Activated CD8-positive, alpha-beta memory T cell treated with anti-CD3 and anti-CD28 coated beads, Interleukin-2, amount 50 U/mL, for 1 hour (primary cell): ENCODE results near the gene MPP3.

Source experiments
- DNase-seq: peaks from one replicate; pipeline ENCODE4 v3.0.0-alpha.2; 2020; ENCODE audit errors: extremely low read depth

Gene MPP3

DNA sequence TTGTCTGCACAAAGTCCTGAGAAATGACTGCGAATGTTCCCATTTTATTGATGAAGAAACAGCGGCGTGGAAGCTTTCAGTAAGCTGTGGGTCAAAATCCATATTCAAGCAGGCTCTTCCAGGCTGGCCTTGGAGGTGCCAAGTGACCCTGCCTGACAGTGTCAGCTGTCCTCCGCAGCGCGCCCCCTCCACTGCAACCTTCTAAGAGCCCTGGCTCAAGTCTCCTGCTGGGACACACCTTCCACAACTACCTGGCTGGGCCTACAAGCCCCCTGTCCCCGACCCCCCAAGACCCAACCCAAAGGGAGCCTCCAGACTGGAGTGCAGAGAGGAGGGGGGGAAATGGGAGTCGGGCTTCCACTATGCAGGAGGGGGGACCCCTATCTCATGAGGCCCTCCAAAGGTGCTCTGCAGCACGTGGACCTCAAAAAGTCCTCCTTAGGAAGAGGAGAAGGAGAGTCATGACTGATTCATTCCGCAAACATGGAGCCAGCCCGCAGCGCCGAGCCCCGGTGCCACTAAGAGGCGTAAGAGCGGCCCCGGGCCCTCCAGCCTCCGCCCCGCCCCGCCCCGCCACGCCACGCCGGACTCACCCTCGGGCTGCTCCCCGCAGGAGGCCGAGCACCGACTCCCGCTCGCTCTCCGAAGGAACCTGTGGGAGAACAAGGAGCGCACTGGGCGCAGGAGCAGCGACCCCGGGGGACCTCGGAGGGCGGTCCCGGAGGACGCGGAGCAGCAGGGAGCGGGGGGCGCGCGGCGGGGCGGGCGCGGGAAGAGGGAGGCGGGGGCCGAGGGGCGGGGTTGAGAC, 574 bp downstream of the MPP3 start:
- no peak for DNase-seq

DNA sequence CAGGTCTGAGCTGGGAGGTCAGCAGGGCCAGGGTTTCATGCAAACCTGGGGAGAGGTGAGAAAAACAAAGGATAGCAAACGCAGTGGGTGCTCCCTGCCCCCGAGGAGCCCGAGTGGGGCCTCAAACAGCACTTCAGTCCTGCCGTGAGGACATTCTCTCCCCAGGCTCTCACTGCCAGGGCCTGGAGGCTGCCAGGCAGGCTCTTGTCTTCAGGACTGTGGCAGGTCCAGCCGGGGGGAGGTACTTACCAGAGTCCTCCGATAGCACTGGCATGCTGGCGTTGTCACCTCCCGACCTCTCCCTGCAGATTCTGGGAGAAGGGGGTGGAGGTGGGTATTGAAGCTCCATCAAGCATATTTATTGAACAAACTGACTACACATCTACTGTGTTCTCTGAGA, 1.3 kb downstream of the MPP3 start:
- DNase-seq = no peak

DNA sequence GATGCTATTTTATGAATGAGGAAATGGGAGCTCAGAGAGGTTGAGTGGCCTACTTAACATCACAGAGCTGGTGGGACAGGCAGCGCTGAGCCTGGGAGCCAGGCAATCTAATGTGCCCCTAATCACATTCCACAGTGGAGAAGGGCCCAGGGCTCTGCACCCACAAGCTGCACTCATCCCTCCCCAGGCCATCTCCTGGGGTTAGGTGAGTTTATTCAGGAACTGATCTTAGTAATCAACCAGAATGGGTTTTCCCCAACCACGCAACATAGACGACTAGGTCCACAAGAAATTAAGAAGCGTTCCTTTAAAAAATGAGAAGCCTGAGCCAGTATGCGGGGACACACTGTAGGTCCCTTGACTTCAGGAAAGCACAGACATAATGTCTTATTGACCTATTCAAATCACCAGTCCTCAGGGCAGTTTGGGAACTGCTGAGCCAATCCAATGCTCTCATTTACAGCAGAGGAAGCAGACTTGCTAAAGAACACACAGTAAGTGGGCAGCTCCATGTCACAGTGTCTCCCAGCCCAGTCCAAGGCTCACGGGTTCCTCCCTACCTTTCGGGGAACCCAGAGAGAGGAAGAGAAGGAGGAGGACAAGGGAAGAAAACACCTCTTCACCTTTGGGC, 2.3 kb downstream of the MPP3 start:
- DNase-seq = no peak

DNA sequence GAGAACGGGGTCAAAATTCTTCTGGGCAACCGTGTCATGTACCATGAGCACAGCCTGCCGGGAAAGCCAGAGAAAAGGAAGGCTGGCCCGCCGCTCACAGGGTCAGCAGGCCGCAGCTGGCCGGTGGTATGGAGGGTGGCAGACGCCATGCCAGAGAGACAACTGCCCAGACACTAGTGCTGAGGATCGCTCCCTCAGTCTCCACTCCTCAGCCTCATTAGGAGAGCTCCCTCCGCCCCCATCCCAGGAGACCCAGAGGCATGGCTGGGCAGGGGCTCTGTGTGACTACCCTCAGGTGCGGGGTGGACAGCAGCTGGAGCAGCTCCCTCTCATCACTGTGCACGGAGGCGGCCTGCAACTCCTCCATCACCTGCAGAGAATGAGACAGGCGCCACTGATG, 3.2 kb downstream of the MPP3 start:
- no peak for DNase-seq

DNA sequence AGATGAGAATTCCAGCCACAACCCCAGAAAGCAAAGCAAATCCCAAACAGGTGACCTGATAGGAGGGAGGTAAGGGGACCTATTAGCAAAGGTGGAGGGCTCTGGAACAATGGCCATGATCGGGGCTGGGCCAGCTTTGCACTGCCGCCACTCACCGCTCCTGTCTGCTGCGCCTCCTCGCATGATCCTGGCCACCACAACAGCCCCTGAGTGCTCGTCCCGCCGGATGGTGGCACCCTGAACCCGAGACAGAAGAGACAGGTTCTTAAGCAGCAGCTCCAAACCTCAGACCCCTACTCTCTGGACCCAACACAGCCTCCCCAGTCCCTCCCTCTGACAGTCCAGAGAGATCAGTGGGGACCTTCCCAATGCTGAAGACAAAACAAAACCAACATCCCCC, 5.3 kb downstream of the MPP3 start:
- no peak for DNase-seq

DNA sequence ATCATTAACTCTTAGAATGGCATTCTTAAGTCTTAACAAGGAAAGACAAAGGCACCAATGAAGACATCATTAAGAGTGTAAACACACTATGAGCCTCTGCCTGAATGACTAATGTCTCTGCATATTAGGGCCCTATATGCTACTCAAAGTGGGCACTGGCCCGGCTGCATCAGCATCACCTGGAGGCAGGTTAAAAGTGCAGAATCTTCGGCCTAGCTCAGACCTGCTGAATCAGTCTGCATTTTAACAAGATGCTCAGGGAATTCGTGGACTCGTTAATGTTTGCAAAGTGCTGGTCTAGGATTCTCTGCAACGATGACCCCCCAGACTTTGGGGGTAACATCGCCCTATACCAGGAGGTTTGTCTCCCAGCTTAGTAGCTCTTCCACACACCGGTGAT, 6.7 kb downstream of the MPP3 start:
- DNase-seq = no peak

DNA sequence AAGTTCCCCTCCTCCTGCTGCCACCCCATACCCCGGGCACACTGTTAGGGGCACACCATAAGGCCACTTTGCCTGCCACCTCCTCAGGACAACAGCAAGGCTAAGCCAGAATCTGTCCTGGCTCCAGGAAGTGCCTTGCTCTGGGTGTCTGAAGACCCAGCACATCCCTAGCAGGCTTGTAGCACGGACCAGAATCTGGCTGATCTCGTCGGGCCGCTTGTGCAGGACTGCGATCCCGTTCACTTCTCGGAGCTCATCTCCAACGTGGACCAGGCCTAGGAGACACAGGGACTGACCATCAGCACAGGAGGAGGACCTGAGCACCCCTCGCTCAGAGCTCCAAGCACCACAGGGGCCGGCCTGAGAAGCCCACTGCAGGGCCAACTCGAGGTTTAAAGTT, 7.4 kb downstream of the MPP3 start:
- DNase-seq = no peak

DNA sequence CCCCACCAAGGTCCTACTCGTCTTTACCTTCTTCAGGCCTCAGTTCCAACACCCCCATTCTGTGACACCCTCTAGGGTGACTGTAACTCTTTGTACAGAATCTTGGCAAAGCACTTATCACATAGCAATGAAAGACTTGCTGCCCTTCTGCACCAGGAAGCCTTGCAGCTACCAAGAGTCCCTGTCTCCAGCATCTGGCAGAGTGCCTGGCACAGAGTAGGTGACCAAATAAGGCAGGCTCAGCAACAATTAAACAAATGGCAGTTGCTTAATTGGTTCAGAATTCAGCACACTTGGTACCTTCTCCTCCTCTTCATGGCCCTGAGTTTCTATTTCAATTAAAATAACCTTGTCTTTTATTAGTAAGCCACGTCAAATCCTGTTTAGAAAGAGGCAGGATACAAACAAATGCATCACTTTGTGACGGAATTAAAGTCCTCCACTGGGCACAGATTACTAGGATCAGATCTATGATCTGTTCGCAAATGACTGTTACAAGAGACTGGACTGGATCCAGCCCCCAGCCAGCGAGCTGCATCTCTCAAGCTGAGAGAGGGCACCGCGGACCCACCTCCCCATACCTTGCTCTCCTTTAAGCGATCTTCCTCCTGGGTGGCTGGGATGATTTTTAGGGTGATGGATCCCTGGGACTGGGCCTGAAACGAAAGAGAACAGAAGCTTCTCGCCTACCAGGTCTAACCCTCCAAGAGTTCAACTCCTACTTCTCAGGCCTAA, 9.4 kb downstream of the MPP3 start:
- DNase-seq = no peak

DNA sequence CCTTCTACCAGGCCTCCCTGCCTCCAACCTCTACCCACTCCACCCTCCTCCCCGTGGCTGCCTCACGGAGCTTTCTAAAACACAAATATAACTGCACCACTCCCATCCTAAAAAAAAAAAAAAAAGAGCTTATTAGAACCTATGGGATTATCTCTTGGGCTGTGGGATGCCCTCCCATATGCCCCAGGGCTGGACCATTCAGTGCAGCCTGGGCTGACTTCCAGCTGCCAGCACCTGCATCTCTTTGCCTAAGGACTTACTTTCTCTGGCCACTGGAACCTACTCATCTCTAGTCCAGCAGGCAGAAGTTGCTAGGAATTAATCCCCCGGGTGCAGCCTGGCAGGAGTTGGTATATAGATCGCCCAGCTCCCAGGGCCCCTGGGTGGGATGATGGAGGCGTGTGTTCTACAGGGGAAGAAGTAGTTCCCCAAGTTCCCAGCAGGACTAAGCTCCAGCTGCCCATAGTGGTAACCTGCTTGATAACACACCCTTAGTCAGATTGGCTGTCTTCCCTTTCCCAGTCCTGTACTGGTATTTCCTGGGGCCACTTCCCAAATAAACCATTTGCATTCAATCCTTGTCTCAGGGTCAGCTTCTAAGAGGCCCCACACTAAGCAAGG, 10.3 kb downstream of the MPP3 start:
- DNase-seq = no peak

DNA sequence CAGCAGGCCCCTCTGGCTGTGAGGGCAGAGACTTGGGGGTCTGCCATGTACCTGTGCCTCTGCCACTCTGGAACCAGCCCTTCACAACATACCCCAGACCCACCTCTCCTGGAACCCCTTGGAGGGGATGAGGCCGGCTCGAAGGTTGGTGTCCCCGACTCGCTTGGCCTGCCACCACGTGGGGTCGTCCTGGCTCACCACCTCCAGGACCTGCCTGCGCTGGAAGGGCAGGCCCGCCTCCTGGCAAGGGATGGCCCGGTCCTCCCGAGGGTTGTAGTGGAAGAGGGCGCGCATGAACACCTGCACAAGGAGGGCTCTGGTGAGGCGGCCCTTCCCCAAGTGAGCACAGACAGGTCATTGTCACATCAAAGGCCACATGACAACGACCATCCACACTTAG, 12.2 kb downstream of the MPP3 start:
- no peak for DNase-seq

DNA sequence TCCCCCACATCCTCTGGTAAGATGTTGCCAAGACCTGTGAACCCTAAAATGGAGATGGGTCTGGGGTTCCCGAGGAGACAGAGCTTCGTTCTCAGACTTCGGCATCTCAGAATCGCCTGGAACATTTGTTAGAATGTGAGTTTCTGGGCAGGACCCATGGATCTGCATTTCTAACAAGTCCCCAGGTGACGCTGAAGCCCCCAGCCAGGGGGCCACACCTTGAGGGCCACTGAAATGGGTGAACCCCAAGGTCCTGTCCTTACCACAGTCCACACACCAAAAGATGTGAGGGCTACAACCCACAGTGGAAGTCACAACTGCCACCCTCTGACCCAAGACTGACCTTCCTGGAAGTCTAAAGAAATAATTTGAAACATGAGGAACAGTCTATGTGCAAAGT, 14.0 kb downstream of the MPP3 start:
- DNase-seq = no peak

DNA sequence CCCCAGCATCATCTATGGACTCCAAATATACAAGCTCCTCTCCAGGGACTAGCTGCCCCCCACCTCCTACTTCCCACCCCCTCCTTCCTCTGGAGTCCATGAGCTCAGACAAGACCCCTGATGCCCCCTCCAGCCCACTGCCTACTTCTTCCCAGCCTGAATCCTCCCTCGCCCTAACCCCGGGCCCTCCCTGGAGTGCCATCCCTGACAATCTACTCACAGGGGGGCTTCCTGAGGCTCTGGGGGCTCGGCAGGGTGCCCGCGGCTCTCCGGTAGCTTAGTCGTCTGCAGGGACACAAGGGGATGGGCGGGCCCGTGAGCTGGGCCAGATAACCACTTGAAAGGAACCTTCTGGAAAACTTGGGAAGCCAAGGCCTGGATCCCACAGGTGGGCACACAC, 15.1 kb downstream of the MPP3 start:
- no peak for DNase-seq

DNA sequence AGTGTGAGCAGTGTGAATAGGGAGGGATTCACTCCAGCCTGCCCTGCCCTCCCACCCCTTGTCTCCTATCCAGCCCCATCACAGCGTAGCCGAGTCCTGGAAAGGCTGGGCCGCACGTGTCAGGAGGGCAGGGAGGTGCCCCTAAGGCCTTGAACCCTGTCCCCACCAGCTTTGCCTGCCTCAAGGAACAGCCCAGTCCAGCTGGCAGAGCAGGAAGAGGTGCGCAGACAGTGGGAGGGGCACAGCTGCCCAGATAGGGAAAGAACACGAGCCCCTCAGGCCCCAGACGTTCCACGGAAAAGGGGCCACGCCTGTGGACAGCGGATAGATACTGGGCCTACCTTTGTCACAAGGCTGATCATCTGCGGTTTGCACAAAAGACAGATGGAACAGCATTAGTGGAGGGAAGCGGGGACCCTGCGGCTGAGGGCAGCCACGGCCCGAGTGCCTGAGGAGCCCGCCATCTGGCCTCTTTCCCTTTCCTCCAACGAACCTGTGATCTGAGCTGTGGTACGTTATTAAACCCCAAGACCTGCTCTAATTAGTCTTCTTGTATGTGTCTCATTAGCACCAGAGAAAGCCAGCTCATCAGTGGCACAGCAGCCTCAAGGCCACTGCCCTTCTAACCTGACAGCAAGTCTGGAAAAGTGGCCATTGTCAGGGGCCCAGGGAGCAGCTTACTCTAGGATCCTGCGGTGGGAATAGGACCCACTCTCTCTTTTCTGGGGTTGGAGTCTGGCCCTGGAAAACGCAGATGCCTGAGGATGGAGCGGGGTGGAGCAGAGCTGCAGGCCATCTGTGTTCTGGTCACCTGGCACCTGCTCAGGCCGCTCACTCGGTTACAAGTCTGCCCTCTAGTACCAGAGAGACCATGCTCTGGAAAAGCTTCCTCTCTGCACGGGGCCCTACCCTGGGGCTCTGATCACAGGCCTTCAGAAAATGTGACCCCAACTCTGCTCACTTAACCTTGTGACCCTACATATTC, 16.3 kb downstream of the MPP3 start:
- DNase-seq = no peak

DNA sequence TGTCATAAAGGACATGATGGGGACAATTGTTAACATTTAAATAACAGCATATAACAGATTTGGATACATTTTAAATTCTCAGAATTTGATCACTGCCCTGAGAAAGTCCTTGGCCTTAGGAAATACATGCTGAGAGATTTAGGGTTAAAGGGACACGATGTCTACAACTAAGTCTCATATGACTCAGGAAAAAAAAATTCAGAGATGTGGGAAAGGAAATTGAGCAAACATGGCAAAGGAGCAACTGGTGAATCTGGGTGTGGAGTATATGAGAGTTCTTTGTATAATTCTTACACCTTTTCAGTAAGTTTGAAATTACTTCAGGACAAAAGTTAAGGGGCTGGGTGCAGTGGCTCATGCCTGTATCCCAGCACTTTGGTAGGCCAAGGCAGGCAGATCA, 18.2 kb downstream of the MPP3 start:
- no peak for DNase-seq

DNA sequence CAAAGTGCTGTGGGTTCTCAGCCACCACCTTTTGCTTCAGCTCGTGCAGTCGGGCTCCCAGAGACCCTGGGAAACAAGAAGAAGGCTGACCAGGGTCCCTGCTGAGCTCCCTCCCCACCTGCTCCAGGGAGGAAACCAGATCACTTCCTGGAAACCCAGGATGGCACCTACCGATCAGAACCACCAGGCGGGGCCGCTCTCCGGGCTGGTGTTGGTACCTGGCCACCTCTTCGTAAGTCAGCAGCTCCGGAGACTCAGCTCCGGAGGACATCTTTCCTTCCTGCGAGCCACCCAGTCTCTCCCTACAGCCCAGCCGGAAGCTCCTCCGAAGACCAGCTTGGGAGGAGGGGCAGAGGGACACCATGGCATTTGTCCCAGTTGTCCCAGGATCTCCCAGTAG, 18.9 kb downstream of the MPP3 start:
- DNase-seq = no peak

DNA sequence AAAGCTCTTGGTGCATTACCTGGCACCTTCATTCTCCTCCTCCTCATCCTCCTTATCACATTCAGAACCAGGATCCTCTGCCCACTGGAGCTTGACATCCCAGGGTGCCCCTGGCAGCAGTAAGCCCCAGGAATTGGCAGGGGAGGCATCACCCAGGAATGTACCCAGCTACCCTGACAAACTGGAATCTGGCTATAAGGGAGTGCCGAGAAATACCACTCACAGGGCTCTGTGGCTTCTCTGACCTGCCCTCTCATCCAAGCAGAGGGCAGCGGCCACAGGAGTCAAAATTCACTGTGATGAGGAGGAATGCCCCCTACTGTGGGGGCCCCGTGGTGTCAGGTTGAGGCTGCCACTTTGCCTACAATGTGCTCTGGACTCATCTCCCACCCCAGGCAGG, 19.6 kb downstream of the MPP3 start:
- DNase-seq = no peak

DNA sequence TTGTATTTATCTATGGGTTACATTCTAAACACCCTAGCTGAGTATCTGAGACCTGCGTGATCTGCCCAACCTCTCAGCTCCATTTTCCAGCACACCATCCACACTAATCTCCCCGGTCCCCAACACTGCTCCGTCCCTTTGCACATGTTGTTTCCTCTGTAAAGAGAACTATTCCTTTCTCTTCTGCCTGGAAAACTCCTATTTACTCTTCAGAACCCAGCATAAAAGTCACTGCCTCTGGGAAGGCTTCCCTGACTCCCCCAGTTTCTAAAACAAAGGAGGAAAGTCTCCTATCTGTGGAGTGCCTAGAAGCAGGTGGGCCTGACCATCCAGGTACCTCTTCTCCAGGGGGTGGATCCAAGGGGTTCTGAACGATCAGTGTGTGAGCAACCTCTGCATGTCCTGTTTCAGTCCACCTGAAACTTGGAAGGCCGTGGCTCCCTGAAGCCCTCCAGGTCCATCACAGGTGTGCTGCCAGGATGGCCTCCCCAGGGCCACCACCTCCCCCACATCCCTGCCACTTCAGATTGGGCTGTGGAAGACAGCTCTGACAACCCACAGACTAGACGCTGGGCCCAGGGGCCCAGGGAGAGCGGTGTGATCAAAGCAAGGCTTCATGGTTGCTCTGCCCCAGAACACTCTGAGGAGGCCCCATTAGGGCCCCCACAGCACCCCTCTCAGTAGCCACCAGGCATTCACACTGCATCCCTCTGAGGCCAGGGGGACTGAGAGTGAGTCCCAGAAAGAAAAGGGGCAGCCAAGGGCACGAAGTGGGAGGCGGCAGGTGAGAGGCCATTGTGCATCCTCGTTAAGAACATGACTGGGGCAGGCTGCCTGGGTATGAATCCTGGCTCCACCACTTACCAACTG, 20.3 kb downstream of the MPP3 start:
- no peak for DNase-seq

DNA sequence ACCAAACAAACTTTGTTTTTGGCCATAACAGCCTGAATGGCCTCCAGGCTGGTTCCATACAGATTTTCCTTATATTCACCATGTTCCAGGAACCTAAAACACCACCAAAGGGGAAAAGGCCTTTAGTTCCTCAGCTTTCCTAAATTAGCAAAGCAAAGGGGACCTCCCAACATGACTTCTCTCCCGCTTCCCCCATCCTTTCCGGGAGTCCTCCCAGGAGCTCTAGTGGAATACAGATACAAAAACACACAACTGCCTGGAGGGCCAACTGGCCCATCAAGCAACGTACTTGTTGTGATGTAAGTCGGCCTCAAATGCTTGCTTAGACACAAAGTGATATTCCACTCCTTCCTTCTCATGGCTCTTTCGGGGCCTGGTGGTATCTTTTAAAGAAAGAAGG, 22.1 kb downstream of the MPP3 start:
- DNase-seq = no peak

DNA sequence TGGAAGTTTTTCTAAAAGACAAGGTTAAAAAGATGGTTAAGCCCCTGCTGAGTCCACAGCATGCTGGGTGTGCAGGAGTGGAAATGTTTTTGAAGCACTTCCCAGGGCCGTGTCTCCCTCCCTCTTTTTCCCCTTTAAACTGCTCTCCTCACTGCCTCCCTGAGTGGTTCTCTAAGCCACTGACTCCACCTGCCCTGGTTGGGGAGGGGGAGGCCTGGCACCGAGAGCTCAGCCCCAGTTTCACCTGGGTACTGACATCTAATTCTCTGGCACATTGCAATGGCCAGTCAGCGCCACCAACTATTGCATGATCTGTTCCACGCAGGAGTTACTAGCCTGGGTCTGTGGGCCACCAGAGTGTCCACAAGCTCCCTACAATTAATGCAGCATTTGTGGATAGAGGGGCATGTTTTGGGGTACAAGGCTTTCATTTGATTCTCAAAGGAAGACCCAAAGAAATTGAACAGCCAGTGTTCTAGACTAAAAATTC, 22.7 kb downstream of the MPP3 start:
- DNase-seq = no peak

DNA sequence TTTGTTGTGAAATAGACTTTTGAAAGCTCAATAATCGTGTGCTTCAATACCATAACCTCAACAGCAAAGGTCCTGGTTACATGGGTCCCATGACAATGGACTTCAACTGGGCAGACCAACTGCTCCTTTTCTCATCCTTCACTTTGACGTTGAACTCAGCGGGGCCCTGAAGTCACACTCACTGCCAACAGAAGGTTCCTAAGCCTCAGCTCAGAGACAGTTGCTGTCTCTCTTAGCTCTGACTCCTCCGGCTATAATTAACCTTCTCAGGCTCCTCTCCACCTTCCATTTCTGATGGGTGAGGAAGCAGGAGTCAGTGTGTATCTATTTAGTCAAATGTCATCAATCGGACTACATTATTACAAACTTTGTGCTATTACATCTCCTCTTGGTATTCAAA, 23.8 kb downstream of the MPP3 start:
- DNase-seq = no peak
